Retinal pigment epithelial cell (primary cell): ENCODE results near the gene NAGA.

Experiments
- DNase-seq: peaks from one replicate; pipeline ENCODE4 v3.0.0-alpha.2; 2010; ENCODE audit warnings: low read depth
- H3K4me3 ChIP-seq: 2 replicates; pipeline ENCODE4 v1.5.1; 2011; ENCODE audit warnings: mild to moderate bottlenecking, low read length, control low read depth, moderate library complexity
- CTCF ChIP-seq: conservative IDR thresholded peaks from 2 replicates; pipeline ENCODE4 v1.5.1; 2011; ENCODE audit warnings: low read depth, low read length, control low read depth, inconsistent platforms

NAGA gene

DNA sequence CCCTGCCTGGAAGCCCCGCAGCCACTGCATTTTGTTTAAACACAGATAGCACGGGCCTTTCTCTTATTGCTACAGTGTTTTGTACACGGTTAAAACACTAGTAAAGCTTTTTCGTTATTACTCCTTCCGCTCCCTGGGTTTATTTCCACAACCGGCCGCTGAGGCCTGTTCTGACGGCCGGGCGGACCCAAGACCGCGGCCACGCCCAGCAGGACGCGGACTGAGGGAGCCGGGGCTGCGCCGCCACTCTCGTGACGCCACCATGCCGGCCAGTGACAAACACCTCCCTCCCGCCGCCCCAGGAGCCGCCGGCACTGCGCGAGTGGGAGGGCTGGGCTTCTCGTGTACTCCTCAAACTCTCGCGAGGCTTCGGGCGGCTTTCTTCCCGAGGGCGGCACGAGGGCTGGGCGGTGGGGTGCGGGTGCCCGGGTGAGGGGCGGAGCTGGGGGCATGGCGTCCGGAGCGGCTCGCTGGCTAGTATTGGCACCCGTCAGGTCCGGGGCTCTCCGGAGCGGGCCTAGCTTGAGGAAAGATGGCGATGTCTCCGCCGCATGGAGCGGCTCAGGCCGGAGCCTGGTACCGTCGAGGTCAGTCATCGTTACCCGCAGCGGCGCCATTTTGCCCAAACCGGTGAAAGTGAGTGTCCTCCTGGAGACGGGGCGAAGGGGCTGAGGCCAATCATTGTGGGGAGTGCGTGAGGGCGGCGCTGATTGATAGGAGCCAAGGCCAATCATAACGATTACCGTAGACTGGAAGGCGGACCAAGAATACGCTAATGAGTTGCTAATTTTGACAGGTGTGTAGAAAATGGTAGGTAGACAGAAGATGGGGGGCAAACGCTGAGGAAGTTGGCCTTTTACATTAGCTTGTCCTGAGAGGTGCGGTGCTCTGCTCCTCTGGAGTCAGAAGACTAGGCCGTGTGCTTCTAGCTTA is 9.0 kb upstream of the NAGA start, which contains the start of gene SMDT1:
TSS of gene SMDT1 (plus strand) at position 382 of the 933 bp plus-strand sequence. CDS start at position 451, 69 bp downstream.
- peak; percentile 94 for DNase-seq
- peak within 1 kb of the TSS; percentile 71 for H3K4me3 ChIP-seq
- TF ChIP-seq CTCF, result no peak

GRCh38 chr22:42078469-42079318 is 8.1 kb upstream of the NAGA start:
- no peak for TF ChIP-seq CTCF
- peak overlapping the region; percentile 46 for H3K4me3 ChIP-seq
- no peak for DNase-seq

DNA sequence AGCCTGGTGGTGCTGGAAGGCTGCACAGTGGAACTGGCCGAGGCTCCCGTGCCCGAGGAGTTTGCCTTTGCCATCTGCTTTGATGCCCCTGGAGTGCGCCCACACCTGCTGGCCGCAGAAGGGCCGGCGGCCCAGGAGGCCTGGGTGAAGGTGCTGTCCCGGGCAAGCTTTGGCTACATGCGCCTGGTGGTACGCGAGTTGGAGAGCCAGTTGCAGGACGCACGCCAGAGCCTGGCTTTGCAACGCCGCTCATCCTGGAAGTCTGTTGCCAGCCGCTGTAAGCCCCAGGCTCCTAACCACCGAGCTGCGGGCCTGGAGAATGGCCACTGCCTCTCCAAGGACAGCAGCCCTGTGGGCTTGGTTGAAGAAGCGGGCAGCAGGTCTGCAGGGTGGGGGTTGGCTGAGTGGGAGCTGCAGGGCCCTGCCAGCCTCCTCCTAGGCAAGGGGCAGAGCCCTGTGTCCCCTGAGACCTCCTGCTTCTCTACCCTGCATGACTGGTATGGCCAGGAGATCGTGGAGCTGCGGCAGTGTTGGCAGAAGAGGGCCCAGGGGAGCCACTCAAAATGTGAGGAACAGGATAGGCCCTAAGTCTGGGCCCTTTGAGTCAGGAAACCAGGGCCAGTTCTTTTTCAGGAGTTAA is 7.0 kb upstream of the NAGA start:
- TF ChIP-seq CTCF, result no peak
- DNase-seq, result no peak
- no peak overlapping the region for H3K4me3 ChIP-seq

GRCh38 chr22:42076764-42077485 is 6.3 kb upstream of the NAGA start:
- H3K4me3 ChIP-seq, result no peak overlapping the region
- DNase-seq, result no peak
- no peak for TF ChIP-seq CTCF

DNA sequence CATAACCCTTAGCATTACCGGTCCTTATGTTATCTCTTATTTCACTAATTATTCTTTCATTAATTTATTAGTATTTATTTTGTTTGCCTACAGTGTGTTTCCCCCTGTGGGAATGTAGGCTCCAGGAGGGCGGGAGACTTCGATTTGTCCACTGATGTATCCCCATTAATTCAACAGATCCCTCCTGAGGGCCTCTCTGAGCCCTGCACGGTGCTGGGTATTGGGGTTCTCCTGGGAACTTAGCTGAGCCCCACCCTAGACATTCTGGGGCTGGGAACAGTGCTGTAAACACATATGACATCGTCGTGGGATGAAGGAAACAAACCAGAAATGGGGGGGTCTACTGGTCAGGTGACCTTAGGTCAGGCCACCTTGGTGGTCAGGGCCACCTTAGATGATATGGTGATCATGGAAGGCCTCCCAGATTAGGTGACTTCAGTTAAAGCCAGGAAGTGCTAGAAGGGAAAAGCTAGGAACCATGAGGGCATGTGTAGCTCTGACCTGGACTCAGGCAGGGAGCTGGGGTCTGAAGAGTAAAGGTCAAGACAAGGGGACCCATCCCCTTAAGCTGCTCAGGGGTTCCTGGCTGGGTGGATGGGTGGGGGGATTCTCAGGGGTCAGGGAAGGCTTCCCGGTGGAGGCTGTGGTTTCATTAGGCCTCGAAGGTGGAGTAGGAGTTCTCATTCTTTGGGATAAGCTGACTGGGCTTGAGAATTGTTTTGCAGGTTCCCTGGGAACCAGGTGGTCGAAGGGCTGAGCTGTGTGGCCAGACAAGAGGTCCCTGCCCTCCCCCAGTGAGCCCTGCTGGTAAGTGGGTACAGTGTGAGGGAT is 4.4 kb upstream of the NAGA start:
- H3K4me3 ChIP-seq, result peak overlapping the region; percentile 61
- DNase-seq, result no peak
- TF ChIP-seq CTCF, result no peak
